RWPE2 (cell line): ENCODE measurements around the gene SSR2.
A peak's percentile ranks its signal among the peaks of the same experiment; 100 is the strongest.
"Not testable (repeated sequence)": the region's sequence is repeated elsewhere in the genome, so short reads cannot be mapped to it uniquely, and the experiment has no call there.

ENCODE experiments used
- ATAC-seq: fragments of 200-7000 bp; cut with Tn5 transposase; 3 replicates; pipeline ENCODE4 v1.9.1; 2021; ENCODE audit warnings: low read depth
- DNase-seq: peaks from one replicate; pipeline ENCODE4 v3.0.0-alpha.2; 2020; ENCODE audit warnings: low spot score
- H3K27ac ChIP-seq: fragments of 450-650 bp; 2 replicates; pipeline ENCODE4 v1.5.1; 2017; ENCODE audit warnings: mild to moderate bottlenecking; ENCODE audit not compliant: poor library complexity, severe bottlenecking
- H3K27me3 ChIP-seq: fragments of 250-450 bp; sonication (Bioruptor Pico); 2 replicates; pipeline ENCODE4 v1.5.1; 2021; ENCODE audit warnings: mild to moderate bottlenecking, moderate library complexity; ENCODE audit not compliant: insufficient read depth, poor library complexity, severe bottlenecking
- H3K36me3 ChIP-seq: fragments of 250-450 bp; sonication (Bioruptor Pico); 2 replicates; pipeline ENCODE4 v1.5.1; 2020; ENCODE audit warnings: low read depth, mild to moderate bottlenecking, moderate library complexity
- H3K4me1 ChIP-seq: fragments of 250-450 bp; sonication (Bioruptor Pico); 2 replicates; pipeline ENCODE4 v1.5.1; 2021; ENCODE audit warnings: mild to moderate bottlenecking, moderate library complexity; ENCODE audit not compliant: insufficient read depth, poor library complexity, severe bottlenecking
- H3K4me3 ChIP-seq: fragments of 250-450 bp; sonication (Bioruptor Pico); 2 replicates; pipeline ENCODE4 v1.5.1; 2021; ENCODE audit warnings: mild to moderate bottlenecking, moderate library complexity; ENCODE audit not compliant: severe bottlenecking
- H3K9me3 ChIP-seq: fragments of 250-450 bp; sonication (Bioruptor Pico); 2 replicates; pipeline ENCODE4 v1.5.1; 2021; ENCODE audit warnings: mild to moderate bottlenecking, moderate library complexity; ENCODE audit not compliant: severe bottlenecking
- CTCF ChIP-seq: fragments of 450-650 bp; IDR thresholded peaks from one replicate; pipeline ENCODE4 v1.5.1; 2017; ENCODE audit warnings: mild to moderate bottlenecking, moderate library complexity; ENCODE audit not compliant: poor library complexity, severe bottlenecking

The SSR2 gene

GRCh38 chr1:155989242-155990004 is 31.3 kb downstream of the SSR2 start:
- ATAC-seq (peak; percentile 85), DNase-seq (no peak)
- H3K36me3 ChIP-seq: no peaks in the 10 kb centered on the region

GRCh38 chr1:155984903-155985645 is 35.7 kb downstream of the SSR2 start:
- not testable (repeated sequence) for H3K27ac ChIP-seq, DNase-seq, ATAC-seq, H3K9me3 ChIP-seq, H3K27me3 ChIP-seq, H3K4me3 ChIP-seq
- H3K4me1 ChIP-seq: peaks cover 35% of the 10 kb centered on the region
- H3K36me3 ChIP-seq: peaks cover 25% of the 10 kb centered on the region

More at GRCh38 chr1:155989242-155990004, 31.3 kb downstream of the SSR2 start:
- TF ChIP-seq CTCF: peak; percentile 97
- Histone ChIP-seq H3K27ac (no peak overlapping the region), H3K27me3 (no peaks in the 10 kb centered on the region), H3K4me1 (peaks cover under 1% of the 10 kb centered on the region), H3K4me3 (no peak overlapping the region), H3K9me3 (no peaks in the 10 kb centered on the region)

- no peak overlapping the region for H3K4me3 ChIP-seq
- ATAC-seq: no peak
- peaks cover 30% of the 10 kb centered on the region for H3K36me3 ChIP-seq
- peaks cover 38% of the 10 kb centered on the region for H3K4me1 ChIP-seq
- H3K27ac ChIP-seq: peak overlapping the region; percentile 96
- no peaks in the 10 kb centered on the region for H3K27me3 ChIP-seq
- no peak for DNase-seq
- TF ChIP-seq CTCF: no peak
- no peaks in the 10 kb centered on the region for H3K9me3 ChIP-seq
These were observed 36.4 kb downstream of the SSR2 start for GRCh38 chr1:155984341-155984740.

GRCh38 chr1:155983191-155984024 is 37.3 kb downstream of the SSR2 start:
- H3K4me3 ChIP-seq: peak overlapping the region; percentile 61
- peak overlapping the region; percentile 96 for H3K27ac ChIP-seq
- H3K4me1 ChIP-seq: peaks cover 38% of the 10 kb centered on the region

More at GRCh38 chr1:155983191-155984024, 37.3 kb downstream of the SSR2 start:
- DNase-seq (peak; percentile 90), ATAC-seq (peak; percentile 80)
- peak; percentile 32 for TF ChIP-seq CTCF
- no peaks in the 10 kb centered on the region for H3K27me3 ChIP-seq
- no peaks in the 10 kb centered on the region for H3K9me3 ChIP-seq
- peaks cover 30% of the 10 kb centered on the region for H3K36me3 ChIP-seq
